HepG2 (cell line): ENCODE data around the gene GFER. TPM values are rescaled to one million over a fixed set of nuclear protein-coding genes. Genes with fewer than 3 reads are reported as not detected.

Source experiments
- CHD2 ChIP-seq: IDR thresholded peaks from 2 replicates; pipeline ENCODE4 v1.6.1; 2011; ENCODE audit warnings: low read depth, low read length, improper control_type of control experiment
- GTF2F1 ChIP-seq: fragments of 150-350 bp; IDR thresholded peaks from 2 replicates; pipeline ENCODE4 v1.6.1; 2014; ENCODE audit warnings: low read length
- HNRNPH1 ChIP-seq: fragments of 200-400 bp; formaldehyde crosslinking; optimal IDR thresholded peaks from 2 replicates; pipeline ENCODE3; 2017; ENCODE audit warnings: mild to moderate bottlenecking, low read depth, low read length
- HOXA3 ChIP-seq: sonication (generic); formaldehyde crosslinking; IDR thresholded peaks from 2 replicates; pipeline ENCODE4 v1.5.0; 2020; ENCODE audit warnings: missing genetic modification reagents
- IRF2 ChIP-seq: IDR thresholded peaks from 2 replicates; pipeline ENCODE4 v1.6.1; 2018; ENCODE audit warnings: missing genetic modification reagents, missing compliant biosample characterization
- JUNB ChIP-seq: sonication (generic); formaldehyde crosslinking; IDR thresholded peaks from 2 replicates; pipeline ENCODE4 v1.8.0; 2022; ENCODE audit warnings: missing genetic modification reagents, mild to moderate bottlenecking, borderline replicate concordance
- KLF6 ChIP-seq: IDR thresholded peaks from 2 replicates; pipeline ENCODE4 v1.8.0; 2016; ENCODE audit warnings: missing biosample characterization, missing genetic modification reagents
- MED1 ChIP-seq: sonication (generic); formaldehyde crosslinking; IDR thresholded peaks from 2 replicates; pipeline ENCODE4 v1.4.0; 2020; ENCODE audit warnings: missing genetic modification reagents
- RBAK ChIP-seq: sonication (generic); formaldehyde crosslinking; IDR thresholded peaks from 2 replicates; pipeline ENCODE4 v1.5.1; 2020; ENCODE audit warnings: mild to moderate bottlenecking, missing genetic modification reagents
- RBM22 ChIP-seq: fragments of 200-400 bp; formaldehyde crosslinking; optimal IDR thresholded peaks from 2 replicates; pipeline ENCODE3; 2017; ENCODE audit warnings: mild to moderate bottlenecking, low read length, moderate library complexity
- SIN3B ChIP-seq: fragments of 150-350 bp; IDR thresholded peaks from 2 replicates; pipeline ENCODE4 v1.6.1; 2014; ENCODE audit warnings: low read length
- SOX6 ChIP-seq, 2 experiments: fragments of 450-650 bp in 1 of 2; sonication (generic) in 1 of 2; formaldehyde crosslinking in 1 of 2; IDR thresholded peaks; 2 replicates each; pipeline versions ENCODE4 v1.4.0 to v1.6.1; 2017 to 2020; ENCODE audit warnings: antibody characterized with exemption in 1 of 2, mild to moderate bottlenecking in 1 of 2, missing genetic modification reagents in 1 of 2
- SRSF1 ChIP-seq: fragments of 200-400 bp; formaldehyde crosslinking; optimal IDR thresholded peaks from 2 replicates; pipeline ENCODE3; 2017; ENCODE audit warnings: mild to moderate bottlenecking, low read depth, low read length, moderate library complexity
- TCF7 ChIP-seq: sonication (generic); IDR thresholded peaks from 2 replicates; pipeline ENCODE4 v1.6.1; 2016; ENCODE audit warnings: antibody characterized with exemption, low read depth
- U2AF2 ChIP-seq: fragments of 200-400 bp; formaldehyde crosslinking; IDR thresholded peaks from 2 replicates; pipeline ENCODE4 v1.6.1; 2017; ENCODE audit warnings: low read depth, mild to moderate bottlenecking, low read length
- ZEB1 ChIP-seq: IDR thresholded peaks from 2 replicates; pipeline ENCODE4 v1.6.1; 2012; ENCODE audit warnings: mild to moderate bottlenecking, low read depth, inconsistent platforms; ENCODE audit not compliant: insufficient replicate concordance
- ZFP41 ChIP-seq: sonication (generic); formaldehyde crosslinking; IDR thresholded peaks from 2 replicates; pipeline ENCODE4 v1.4.0; 2020; ENCODE audit warnings: mild to moderate bottlenecking, missing genetic modification reagents, borderline replicate concordance
- ZNF251 ChIP-seq: sonication (generic); formaldehyde crosslinking; IDR thresholded peaks from 2 replicates; pipeline ENCODE4 v1.9.0; 2021; ENCODE audit warnings: mild to moderate bottlenecking, missing genetic modification reagents
- ZNF782 ChIP-seq: sonication (generic); formaldehyde crosslinking; IDR thresholded peaks from 2 replicates; pipeline ENCODE4 v1.4.0; 2020; ENCODE audit warnings: missing genetic modification reagents, mild to moderate bottlenecking, borderline replicate concordance
- ZSCAN20 ChIP-seq: sonication (generic); formaldehyde crosslinking; IDR thresholded peaks from 2 replicates; pipeline ENCODE4 v1.4.0; 2020; ENCODE audit warnings: missing genetic modification reagents, mild to moderate bottlenecking, borderline replicate concordance
- polyA plus RNA-seq, 8 experiments: library from polyadenylated mRNA; depleted of rRNA in 3 of 8; stranded (reverse) in 7 of 8; unstranded in 1 of 8; fragments of >200 nt; fragmentation: Illumina TruSeq in 4 of 8; extraction: Trizol in 4 of 8; gene quantifications; 2 replicates each; pipeline versions ENCODE4 v1.2.1 to v1.2.3, GENCODE V29; 2011 to 2016; ENCODE audit warnings: low read depth in 4 of 8, missing spikeins in 1 of 8, mixed read lengths in 1 of 8; ENCODE audit not compliant: insufficient read depth in 1 of 8
- total RNA-seq, 5 experiments: library from RNA; depleted of rRNA; stranded (reverse); fragments of >200 nt; fragmentation: Illumina TruSeq; extraction: Trizol; gene quantifications; 2 replicates each; pipeline ENCODE4 v1.2.3, GENCODE V29; 2016; ENCODE audit warnings: low read depth in 1 of 5
- TF ChIP-seq, protein P1 (sequence below): sonication (generic); formaldehyde crosslinking; IDR thresholded peaks from 2 replicates; pipeline ENCODE4 v1.4.0; 2020; ENCODE audit warnings: mild to moderate bottlenecking, missing genetic modification reagents
- TF ChIP-seq, protein P2 (sequence below): IDR thresholded peaks from 2 replicates; pipeline ENCODE4 v1.6.1; 2016; ENCODE audit warnings: missing genetic modification reagents, missing compliant biosample characterization
- TF ChIP-seq, protein P3 (sequence below): sonication (generic); formaldehyde crosslinking; IDR thresholded peaks from 2 replicates; pipeline ENCODE4 v1.9.0; 2021; ENCODE audit warnings: mild to moderate bottlenecking, missing genetic modification reagents
- TF ChIP-seq, protein P4 (sequence below): IDR thresholded peaks from 2 replicates; pipeline ENCODE4 v1.6.1; 2012; ENCODE audit warnings: inconsistent platforms

Gene GFER
- total and polyA plus RNA-seq, 2 of the 13 experiments (the other 11 are each of a cell fraction or from before 2014, with no cell fraction given) = 28.6 to 71.7 TPM

DNA sequence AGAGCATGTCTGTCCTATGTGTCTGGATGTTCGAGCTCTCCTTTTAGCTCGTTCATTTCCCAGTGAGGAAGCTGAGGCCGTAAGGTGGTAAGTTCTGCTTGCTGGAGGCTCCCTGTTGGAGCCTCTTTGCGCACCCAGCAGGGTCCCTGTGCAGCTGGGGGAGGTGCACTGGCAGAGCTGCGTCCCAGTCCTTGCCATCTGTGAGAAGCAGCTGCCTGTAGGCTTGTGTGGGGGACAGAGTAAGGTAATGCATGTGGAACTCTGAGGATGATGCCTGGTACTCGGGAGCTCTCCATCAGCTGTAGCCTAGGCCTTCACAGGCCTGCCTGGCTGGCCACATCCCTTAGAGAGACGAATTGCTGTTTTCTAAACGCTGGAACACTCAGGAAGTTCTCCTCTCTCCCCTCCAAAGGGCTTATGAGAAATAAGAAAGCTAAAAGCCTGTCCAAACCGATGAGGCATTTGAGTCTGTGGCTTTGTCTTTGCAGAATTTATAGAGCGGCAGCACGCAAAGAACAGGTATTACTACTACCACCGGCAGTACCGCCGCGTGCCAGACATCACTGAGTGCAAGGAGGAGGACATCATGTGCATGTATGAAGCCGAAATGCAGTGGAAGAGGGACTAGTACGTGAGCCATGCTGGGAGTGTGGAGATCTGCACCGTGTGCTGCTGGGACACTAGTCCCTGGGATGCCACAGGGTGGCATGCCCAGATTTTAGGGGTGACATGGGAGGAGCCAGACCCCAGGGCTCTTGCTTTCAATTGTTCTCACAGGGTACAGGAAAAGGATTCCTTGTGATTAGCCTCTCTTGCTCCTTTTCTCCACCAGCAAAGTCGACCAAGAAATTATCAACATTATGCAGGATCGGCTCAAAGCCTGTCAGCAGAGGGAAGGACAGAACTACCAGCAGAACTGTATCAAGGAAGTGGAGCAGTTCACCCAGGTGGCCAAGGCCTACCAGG, 23.0 kb upstream of the GFER start (continued):
- TF ChIP-seq U2AF2 (no peak), RBAK (CRISPR knock-in tag) (no peak), TCF7 (no peak), ZSCAN20 (0 out of 2 replicates have a peak, but pooled peaks have one; percentile 2), ZNF251 (CRISPR knock-in tag) (no peak), IRF2 (0 out of 2 replicates have a peak, but pooled peaks have one; percentile 19), SOX6 (IDR thresholded peaks at IDR 0.05) (no peak), SOX6 (CRISPR knock-in tag; IDR thresholded peaks at IDR 0.05) (no peak), ZNF782 (CRISPR knock-in tag) (no peak; the same call in 1 of the 2 replicates), SRSF1 (no peak), ZEB1 (no peak), CHD2 (no peak), HOXA3 (CRISPR knock-in tag) (no peak), SIN3B (no peak), MED1 (CRISPR knock-in tag) (no peak; the same call in 1 of the 2 replicates), KLF6 (CRISPR knock-in tag) (no peak), HNRNPH1 (no peak), GTF2F1 (no peak), RBM22 (peak; percentile 99), ZFP41 (CRISPR knock-in tag) (no peak), JUNB (CRISPR knock-in tag) (no peak)
- TF ChIP-seq, protein P1, sequence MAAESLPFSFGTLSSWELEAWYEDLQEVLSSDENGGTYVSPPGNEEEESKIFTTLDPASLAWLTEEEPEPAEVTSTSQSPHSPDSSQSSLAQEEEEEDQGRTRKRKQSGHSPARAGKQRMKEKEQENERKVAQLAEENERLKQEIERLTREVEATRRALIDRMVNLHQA (CRISPR knock-in tag) = no peak
- TF ChIP-seq, protein P2, sequence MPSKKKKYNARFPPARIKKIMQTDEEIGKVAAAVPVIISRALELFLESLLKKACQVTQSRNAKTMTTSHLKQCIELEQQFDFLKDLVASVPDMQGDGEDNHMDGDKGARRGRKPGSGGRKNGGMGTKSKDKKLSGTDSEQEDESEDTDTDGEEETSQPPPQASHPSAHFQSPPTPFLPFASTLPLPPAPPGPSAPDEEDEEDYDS (CRISPR knock-in tag) = no peak
- TF ChIP-seq, protein P3, sequence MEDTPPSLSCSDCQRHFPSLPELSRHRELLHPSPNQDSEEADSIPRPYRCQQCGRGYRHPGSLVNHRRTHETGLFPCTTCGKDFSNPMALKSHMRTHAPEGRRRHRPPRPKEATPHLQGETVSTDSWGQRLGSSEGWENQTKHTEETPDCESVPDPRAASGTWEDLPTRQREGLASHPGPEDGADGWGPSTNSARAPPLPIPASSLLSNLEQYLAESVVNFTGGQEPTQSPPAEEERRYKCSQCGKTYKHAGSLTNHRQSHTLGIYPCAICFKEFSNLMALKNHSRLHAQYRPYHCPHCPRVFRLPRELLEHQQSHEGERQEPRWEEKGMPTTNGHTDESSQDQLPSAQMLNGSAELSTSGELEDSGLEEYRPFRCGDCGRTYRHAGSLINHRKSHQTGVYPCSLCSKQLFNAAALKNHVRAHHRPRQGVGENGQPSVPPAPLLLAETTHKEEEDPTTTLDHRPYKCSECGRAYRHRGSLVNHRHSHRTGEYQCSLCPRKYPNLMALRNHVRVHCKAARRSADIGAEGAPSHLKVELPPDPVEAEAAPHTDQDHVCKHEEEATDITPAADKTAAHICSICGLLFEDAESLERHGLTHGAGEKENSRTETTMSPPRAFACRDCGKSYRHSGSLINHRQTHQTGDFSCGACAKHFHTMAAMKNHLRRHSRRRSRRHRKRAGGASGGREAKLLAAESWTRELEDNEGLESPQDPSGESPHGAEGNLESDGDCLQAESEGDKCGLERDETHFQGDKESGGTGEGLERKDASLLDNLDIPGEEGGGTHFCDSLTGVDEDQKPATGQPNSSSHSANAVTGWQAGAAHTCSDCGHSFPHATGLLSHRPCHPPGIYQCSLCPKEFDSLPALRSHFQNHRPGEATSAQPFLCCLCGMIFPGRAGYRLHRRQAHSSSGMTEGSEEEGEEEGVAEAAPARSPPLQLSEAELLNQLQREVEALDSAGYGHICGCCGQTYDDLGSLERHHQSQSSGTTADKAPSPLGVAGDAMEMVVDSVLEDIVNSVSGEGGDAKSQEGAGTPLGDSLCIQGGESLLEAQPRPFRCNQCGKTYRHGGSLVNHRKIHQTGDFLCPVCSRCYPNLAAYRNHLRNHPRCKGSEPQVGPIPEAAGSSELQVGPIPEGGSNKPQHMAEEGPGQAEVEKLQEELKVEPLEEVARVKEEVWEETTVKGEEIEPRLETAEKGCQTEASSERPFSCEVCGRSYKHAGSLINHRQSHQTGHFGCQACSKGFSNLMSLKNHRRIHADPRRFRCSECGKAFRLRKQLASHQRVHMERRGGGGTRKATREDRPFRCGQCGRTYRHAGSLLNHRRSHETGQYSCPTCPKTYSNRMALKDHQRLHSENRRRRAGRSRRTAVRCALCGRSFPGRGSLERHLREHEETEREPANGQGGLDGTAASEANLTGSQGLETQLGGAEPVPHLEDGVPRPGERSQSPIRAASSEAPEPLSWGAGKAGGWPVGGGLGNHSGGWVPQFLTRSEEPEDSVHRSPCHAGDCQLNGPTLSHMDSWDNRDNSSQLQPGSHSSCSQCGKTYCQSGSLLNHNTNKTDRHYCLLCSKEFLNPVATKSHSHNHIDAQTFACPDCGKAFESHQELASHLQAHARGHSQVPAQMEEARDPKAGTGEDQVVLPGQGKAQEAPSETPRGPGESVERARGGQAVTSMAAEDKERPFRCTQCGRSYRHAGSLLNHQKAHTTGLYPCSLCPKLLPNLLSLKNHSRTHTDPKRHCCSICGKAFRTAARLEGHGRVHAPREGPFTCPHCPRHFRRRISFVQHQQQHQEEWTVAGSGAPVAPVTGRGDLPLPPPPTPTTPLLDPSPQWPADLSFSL (CRISPR knock-in tag) = no peak
- TF ChIP-seq, protein P4, sequence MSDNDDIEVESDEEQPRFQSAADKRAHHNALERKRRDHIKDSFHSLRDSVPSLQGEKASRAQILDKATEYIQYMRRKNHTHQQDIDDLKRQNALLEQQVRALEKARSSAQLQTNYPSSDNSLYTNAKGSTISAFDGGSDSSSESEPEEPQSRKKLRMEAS = peak; percentile 50; the same call in 1 of the 2 replicates
